Fibroblast of pulmonary artery (primary cell): Measurements from ENCODE around the gene ATAD3C.
"Not testable (repeated sequence)": the region's sequence is repeated elsewhere in the genome, so short reads cannot be mapped to it uniquely, and the experiment has no call there.

Experiments
- DNase-seq: peaks from one replicate; pipeline ENCODE4 v3.0.0-alpha.2; 2010; ENCODE audit warnings: low read depth
- H3K4me3 ChIP-seq: replicated peaks from 2 replicates; pipeline ENCODE4 v1.5.1; 2011; ENCODE audit warnings: low read depth, mild to moderate bottlenecking, control low read depth, low read length, moderate library complexity
- CTCF ChIP-seq: IDR thresholded peaks from 2 replicates; pipeline ENCODE4 v1.5.1; 2011; ENCODE audit warnings: mild to moderate bottlenecking, control low read depth, low read length, inconsistent platforms; ENCODE audit errors: missing control alignments

ATAD3C gene

GRCh38 chr1:1425753-1426495 lies 23.6 kb upstream of the ATAD3C start:
- H3K4me3 ChIP-seq: no peak overlapping the region
- TF ChIP-seq CTCF: no peak
- DNase-seq: no peak

- no peak for DNase-seq
- TF ChIP-seq CTCF: no peak
- no peak overlapping the region for H3K4me3 ChIP-seq
Observed at GRCh38 chr1:1426496-1427105, 22.9 kb upstream of the ATAD3C start.

GRCh38 chr1:1427106-1427819 lies 22.2 kb upstream of the ATAD3C start:
- DNase-seq: no peak
- TF ChIP-seq CTCF: no peak
- H3K4me3 ChIP-seq: peak overlapping the region; percentile 24

- no peak for DNase-seq
- H3K4me3 ChIP-seq: peak overlapping the region; percentile 24
- TF ChIP-seq CTCF: no peak
Observed at GRCh38 chr1:1427820-1428148, 21.7 kb upstream of the ATAD3C start.

GRCh38 chr1:1428174-1428573 lies 21.3 kb upstream of the ATAD3C start:
- no peak overlapping the region for H3K4me3 ChIP-seq
- TF ChIP-seq CTCF: no peak
- DNase-seq: no peak

GRCh38 chr1:1428967-1429366 lies 20.5 kb upstream of the ATAD3C start:
- H3K4me3 ChIP-seq, DNase-seq: not testable (repeated sequence)

- H3K4me3 ChIP-seq: no peak overlapping the region
- no peak for TF ChIP-seq CTCF
- DNase-seq: peak; percentile 71
Observed at GRCh38 chr1:1429671-1430073, 19.8 kb upstream of the ATAD3C start.
